Measurements from ENCODE around the gene PTPRE.

The PTPRE gene

DNA sequence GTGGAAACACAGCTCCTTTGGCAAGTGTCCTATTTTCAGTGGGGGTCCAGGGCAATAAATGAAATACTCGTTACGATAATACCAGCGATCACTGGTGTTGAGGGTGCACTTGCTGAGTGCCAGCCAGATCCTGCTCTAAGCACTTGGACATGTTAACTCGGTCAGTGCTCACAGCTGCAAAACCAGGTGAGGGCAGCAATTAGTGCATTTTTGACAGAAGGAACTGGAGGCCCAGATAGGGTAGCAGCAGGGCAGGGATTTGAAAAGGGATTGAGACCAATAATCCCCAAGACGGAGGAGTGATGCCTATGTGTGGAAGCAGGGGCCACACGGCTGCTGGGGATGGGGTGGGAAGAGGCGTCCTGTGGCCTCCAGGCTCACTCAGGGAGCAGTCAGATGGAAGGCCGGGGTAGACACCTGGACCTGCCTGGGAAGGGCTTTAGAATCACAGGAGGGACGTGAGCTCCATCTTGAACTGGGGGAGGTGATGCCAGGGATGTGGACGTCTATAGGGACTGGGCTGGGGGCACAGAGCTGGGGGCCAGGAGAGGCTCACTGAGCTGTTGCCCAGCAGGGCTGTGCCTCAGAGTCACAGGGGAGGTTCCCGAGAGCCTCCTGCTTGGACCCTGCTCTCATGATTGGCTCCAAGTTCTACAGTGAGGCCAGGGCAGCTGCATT lies 14.3 kb downstream of the PTPRE start:
- Histone ChIP-seq H3K4me3 (IDR thresholded peaks at IDR 0.05; ENCODE audit: insufficient read depth, low read depth, low read length) (no peak overlapping the region), H3K27ac (no peak overlapping the region), H3K4me1 (ENCODE audit: low read depth, poor library complexity, severe bottlenecking) (no peaks in the 10 kb centered on the region), H3K4me2 (no peak overlapping the region), H3K79me2 (ENCODE audit: insufficient read depth, low read depth) (no peaks in the 10 kb centered on the region), H2AFZ (ENCODE audit: low read depth) (no peak overlapping the region), H3K9ac (no peak overlapping the region), H3K36me3 (ENCODE audit: insufficient read depth) (no peaks in the 10 kb centered on the region), H4K20me1 (ENCODE audit: insufficient read depth) (no peaks in the 10 kb centered on the region), H3K27me3 (ENCODE audit: insufficient read depth, low read depth) (no peaks in the 10 kb centered on the region)
- TF ChIP-seq, protein P1, sequence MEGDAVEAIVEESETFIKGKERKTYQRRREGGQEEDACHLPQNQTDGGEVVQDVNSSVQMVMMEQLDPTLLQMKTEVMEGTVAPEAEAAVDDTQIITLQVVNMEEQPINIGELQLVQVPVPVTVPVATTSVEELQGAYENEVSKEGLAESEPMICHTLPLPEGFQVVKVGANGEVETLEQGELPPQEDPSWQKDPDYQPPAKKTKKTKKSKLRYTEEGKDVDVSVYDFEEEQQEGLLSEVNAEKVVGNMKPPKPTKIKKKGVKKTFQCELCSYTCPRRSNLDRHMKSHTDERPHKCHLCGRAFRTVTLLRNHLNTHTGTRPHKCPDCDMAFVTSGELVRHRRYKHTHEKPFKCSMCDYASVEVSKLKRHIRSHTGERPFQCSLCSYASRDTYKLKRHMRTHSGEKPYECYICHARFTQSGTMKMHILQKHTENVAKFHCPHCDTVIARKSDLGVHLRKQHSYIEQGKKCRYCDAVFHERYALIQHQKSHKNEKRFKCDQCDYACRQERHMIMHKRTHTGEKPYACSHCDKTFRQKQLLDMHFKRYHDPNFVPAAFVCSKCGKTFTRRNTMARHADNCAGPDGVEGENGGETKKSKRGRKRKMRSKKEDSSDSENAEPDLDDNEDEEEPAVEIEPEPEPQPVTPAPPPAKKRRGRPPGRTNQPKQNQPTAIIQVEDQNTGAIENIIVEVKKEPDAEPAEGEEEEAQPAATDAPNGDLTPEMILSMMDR (conservative IDR thresholded peaks at IDR 0.05; ENCODE audit: low read depth, low read length), result no peak

DNA sequence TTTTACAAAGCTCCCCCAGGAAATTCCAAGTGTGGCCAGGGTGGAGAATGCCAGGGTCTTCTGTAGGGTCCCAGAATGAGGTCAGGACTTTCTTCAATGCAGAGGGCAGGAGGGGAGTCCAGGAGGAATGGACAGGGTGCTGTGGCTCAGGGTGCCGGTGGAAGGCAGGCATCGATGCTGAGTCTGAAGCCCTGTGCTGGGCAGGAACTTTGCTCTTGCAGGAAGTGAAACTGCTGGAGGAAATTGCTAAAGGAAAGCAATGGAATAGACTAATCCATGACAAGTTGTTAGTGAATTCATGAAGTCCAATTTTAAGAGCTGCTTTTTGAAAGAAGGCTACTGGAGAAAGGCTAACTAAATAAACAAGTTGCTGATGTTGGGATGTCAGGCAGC lies 14.8 kb downstream of the PTPRE start:
- H3K36me3 ChIP-seq (ENCODE audit: insufficient read depth), result no peaks in the 10 kb centered on the region
- H2AFZ ChIP-seq (ENCODE audit: low read depth), result no peak overlapping the region
- no peak overlapping the region for H3K9ac ChIP-seq
- H3K4me1 ChIP-seq (ENCODE audit: low read depth, poor library complexity, severe bottlenecking), result no peaks in the 10 kb centered on the region
- H3K4me3 ChIP-seq (IDR thresholded peaks at IDR 0.05; ENCODE audit: insufficient read depth, low read depth, low read length), result no peak overlapping the region
- no peak overlapping the region for H3K27ac ChIP-seq
- no peaks in the 10 kb centered on the region for H3K79me2 ChIP-seq (ENCODE audit: insufficient read depth, low read depth)
- TF ChIP-seq, protein P1 (conservative IDR thresholded peaks at IDR 0.05; ENCODE audit: low read depth, low read length), result no peak
- no peaks in the 10 kb centered on the region for H4K20me1 ChIP-seq (ENCODE audit: insufficient read depth)
- H3K27me3 ChIP-seq (ENCODE audit: insufficient read depth, low read depth), result no peaks in the 10 kb centered on the region
- no peak overlapping the region for H3K4me2 ChIP-seq

DNA sequence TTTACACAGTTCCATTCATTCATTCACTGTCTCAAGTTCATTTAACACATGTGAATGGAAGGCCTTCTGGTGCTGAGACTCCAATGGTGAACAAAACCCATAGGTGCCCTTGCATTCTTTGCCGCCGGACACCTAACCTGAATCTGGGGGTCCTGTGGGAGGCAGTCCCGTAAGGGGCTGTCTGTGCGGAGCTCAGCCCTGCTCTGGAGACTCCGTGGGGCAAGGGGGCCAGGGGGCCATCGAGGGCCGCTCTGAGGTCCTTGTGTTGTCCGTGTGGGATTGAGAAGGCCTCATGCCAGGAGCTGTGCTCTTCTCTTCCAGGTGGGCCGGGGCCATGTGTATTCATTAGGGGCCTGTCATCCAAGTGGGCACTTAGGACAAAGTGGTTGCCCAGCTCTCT lies 15.3 kb downstream of the PTPRE start:
- H4K20me1 ChIP-seq (ENCODE audit: insufficient read depth), result no peaks in the 10 kb centered on the region
- no peak overlapping the region for H3K27ac ChIP-seq
- no peak overlapping the region for H3K4me2 ChIP-seq
- H3K4me1 ChIP-seq (ENCODE audit: low read depth, poor library complexity, severe bottlenecking), result no peaks in the 10 kb centered on the region
- no peaks in the 10 kb centered on the region for H3K79me2 ChIP-seq (ENCODE audit: insufficient read depth, low read depth)
- no peak overlapping the region for H3K4me3 ChIP-seq (IDR thresholded peaks at IDR 0.05; ENCODE audit: insufficient read depth, low read depth, low read length)
- H3K27me3 ChIP-seq (ENCODE audit: insufficient read depth, low read depth), result no peaks in the 10 kb centered on the region
- no peak overlapping the region for H2AFZ ChIP-seq (ENCODE audit: low read depth)
- no peaks in the 10 kb centered on the region for H3K36me3 ChIP-seq (ENCODE audit: insufficient read depth)
- TF ChIP-seq, protein P1 (conservative IDR thresholded peaks at IDR 0.05; ENCODE audit: low read depth, low read length), result no peak
- no peak overlapping the region for H3K9ac ChIP-seq

DNA sequence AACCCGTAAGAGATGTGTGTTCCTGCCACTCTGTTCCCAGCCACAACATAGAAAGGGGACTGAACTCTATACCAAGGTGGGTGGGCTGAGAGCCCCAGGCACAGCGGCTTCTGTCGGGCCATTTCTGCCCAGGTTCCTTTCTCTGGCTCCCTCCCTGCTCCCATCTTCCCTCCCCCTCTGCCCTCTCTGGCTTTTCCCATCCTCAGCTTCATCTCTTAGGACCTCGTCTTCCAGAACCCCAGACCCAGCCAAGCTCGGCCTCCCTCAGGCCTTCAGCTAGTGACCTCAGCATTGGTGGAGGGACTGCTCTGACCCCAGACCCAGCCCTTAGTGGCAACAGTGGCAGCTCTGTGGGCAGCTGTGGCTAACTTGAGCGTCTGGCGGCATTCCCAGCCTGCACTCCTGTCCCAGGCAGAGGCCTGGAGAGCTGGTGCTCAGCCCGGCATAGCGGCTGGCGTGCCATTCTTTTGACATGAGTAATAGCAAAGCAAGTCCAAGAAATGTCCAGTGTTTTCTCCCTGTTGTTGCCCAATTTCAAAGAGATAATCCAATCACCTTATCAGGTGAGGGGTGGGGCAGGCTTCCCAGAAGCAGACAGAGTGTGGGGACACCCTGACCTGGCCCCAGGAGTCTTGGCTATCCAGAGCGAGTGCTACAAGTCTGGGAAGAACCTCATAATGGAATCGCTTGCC lies 15.9 kb downstream of the PTPRE start:
- Histone ChIP-seq H2AFZ (ENCODE audit: low read depth) (no peak overlapping the region), H3K27ac (no peak overlapping the region), H3K4me3 (IDR thresholded peaks at IDR 0.05; ENCODE audit: insufficient read depth, low read depth, low read length) (no peak overlapping the region), H3K27me3 (ENCODE audit: insufficient read depth, low read depth) (no peaks in the 10 kb centered on the region), H3K36me3 (ENCODE audit: insufficient read depth) (no peaks in the 10 kb centered on the region), H4K20me1 (ENCODE audit: insufficient read depth) (no peaks in the 10 kb centered on the region), H3K4me2 (no peak overlapping the region), H3K4me1 (ENCODE audit: low read depth, poor library complexity, severe bottlenecking) (no peaks in the 10 kb centered on the region), H3K9ac (no peak overlapping the region), H3K79me2 (ENCODE audit: insufficient read depth, low read depth) (no peaks in the 10 kb centered on the region)
- TF ChIP-seq, protein P1 (conservative IDR thresholded peaks at IDR 0.05; ENCODE audit: low read depth, low read length), result no peak

Measured in KMS-11 (cell line).